ENCODE measurements around the gene GATA6.
"Not testable (repeated sequence)": the region's sequence is repeated elsewhere in the genome, so short reads cannot be mapped to it uniquely, and the experiment has no call there.

GATA6 gene

DNA sequence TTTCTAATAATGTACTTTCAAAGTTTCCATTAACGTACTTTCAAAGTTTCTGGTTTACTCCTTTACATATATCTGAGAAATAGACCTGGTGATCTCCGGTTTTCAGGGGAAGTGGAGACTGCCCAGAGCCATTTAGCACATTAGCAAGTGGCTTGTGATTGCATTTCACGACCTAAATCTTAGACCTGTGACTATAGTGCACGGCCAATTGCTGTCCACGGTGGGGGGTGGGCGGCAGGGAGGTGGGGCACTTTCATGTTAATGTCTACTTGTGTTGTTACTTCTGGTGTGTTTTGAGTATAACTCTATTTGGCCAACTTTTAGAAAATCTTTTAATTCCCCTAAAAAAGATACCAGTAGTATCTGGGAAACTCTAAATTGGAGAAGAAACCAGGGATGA is 11.3 kb downstream of the GATA6 start:
- Histone ChIP-seq H3K27me3 (no peaks in the 10 kb centered on the region), H3K36me3 (peaks cover 76% of the 10 kb centered on the region), H3K9me3 (peaks cover 10% of the 10 kb centered on the region; the same call in 1 of the 2 replicates), H3K4me3 (no peak overlapping the region), H3K4me2 (no peak overlapping the region), H3K9ac (no peak overlapping the region), H4K20me1 (no peaks in the 10 kb centered on the region), H3K4me1 (no peaks in the 10 kb centered on the region), H3K27ac (no peak overlapping the region)
- TF ChIP-seq Cebpa-rat (IDR thresholded peaks at IDR 0.05): no peak

DNA sequence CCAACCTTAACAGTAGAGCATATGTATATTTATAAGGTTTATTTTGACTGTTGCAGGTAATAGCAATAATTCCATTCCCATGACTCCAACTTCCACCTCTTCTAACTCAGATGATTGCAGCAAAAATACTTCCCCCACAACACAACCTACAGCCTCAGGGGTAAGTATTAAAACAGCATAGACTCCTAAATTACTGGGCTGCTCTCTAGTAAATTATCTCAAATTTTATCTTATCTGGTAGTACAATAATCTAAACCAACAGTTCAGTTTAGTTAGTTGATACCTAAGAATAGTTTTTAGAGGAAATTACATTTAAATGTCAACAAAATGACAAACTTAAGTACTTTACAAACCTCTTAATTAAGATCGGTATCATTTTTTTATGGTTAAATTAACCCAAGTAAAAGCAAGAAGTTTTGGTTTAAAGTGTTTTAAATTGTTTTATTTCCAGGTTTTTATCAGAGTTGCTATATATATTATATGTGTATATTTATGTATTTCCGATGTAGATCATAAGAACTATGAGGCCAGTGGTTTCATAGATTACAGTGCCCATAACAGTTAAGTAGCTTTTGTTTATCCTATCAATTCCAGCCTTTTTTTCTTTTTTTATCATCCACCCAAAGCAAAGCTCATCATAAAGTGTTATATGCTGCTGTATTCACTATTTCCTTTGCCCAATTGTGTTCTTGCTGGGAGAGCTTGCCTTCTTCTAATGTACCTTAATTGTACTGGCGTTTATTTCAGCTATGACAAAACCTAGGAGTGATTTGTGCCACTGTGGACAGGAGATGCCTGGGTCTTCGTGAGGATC is 13.7 kb downstream of the GATA6 start:
- Histone ChIP-seq H3K27me3 (no peaks in the 10 kb centered on the region), H3K36me3 (peaks cover 67% of the 10 kb centered on the region), H3K4me2 (no peak overlapping the region), H4K20me1 (no peaks in the 10 kb centered on the region), H3K9me3 (no peaks in the 10 kb centered on the region), H3K9ac (no peak overlapping the region), H3K4me1 (no peaks in the 10 kb centered on the region), H3K27ac (no peak overlapping the region), H3K4me3 (no peak overlapping the region)
- no peak for TF ChIP-seq Cebpa-rat (IDR thresholded peaks at IDR 0.05)

DNA sequence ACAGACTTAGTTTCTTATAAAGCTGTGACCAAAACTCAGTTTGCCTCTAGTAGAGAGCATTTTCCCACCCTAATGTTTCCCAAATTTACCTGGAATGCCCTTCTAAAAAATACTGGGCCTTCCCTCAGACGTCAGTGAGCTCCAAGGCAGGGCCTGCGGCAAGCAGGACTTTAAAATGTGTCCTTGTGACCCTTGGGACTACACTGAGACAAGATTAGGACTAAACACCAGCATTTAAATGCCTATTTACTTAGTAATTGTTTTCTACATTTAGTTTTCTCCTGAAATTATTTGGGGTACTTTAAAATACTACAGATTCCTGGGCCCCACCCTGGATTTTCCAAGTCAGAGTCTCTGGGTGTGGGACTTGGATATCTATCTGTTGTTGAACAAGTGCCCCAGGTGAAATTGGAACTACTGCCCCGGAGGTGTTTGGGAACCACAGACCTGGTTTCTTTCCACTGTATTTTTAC is 14.3 kb downstream of the GATA6 start:
- Histone ChIP-seq H3K36me3 (peaks cover 65% of the 10 kb centered on the region), H3K27ac (no peak overlapping the region), H3K9ac (no peak overlapping the region), H3K27me3 (no peaks in the 10 kb centered on the region), H3K4me1 (no peaks in the 10 kb centered on the region), H3K4me3 (no peak overlapping the region), H3K4me2 (no peak overlapping the region), H3K9me3 (no peaks in the 10 kb centered on the region), H4K20me1 (no peaks in the 10 kb centered on the region)
- no peak for TF ChIP-seq Cebpa-rat (IDR thresholded peaks at IDR 0.05)

DNA sequence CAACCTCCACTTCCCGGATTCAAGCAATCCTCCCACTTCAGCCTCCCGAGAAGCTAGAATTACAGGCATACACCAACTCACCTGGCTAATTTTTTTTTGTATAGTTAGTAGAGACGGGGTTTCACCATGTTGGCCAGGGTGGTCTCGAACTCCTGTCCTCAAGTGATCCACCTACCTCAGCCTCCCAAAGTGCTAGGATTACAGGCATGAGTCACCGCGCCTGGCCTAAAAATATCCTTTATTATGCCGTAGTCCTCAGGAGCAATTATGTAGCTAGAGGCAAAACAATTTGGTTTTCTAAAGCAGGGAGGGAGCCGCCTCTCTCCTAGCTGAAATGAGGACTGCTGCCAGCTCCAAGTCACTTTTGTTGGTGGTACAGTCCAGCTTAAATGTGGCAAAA is 15.2 kb downstream of the GATA6 start:
- not testable (repeated sequence) for H3K9me3 ChIP-seq, H3K4me1 ChIP-seq, H3K4me3 ChIP-seq, H4K20me1 ChIP-seq, H3K27ac ChIP-seq, H3K4me2 ChIP-seq, H3K27me3 ChIP-seq, H3K9ac ChIP-seq
- H3K36me3 ChIP-seq: peaks cover 61% of the 10 kb centered on the region

DNA sequence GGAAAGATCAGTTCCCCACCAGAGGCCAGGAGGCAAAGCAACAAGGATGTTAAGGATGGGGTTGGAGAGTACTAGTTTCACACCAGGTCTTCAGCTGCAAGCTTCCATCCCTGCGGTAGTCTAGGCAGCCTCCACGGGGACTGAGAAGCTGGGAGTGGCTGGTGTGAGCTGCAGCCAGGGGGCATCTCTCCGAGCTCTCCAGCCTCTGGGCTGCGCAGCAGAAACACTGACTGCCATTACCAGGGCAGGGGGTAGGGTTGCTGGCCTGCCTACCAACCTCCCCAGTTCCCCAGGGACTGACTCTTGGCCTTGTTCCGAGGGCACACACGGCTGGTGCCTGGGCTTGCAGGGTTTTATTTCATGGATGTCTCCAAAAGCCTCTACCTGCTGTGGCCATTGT is 15.9 kb downstream of the GATA6 start:
- H3K4me3 ChIP-seq: no peak overlapping the region
- peaks cover 61% of the 10 kb centered on the region for H3K36me3 ChIP-seq

DNA sequence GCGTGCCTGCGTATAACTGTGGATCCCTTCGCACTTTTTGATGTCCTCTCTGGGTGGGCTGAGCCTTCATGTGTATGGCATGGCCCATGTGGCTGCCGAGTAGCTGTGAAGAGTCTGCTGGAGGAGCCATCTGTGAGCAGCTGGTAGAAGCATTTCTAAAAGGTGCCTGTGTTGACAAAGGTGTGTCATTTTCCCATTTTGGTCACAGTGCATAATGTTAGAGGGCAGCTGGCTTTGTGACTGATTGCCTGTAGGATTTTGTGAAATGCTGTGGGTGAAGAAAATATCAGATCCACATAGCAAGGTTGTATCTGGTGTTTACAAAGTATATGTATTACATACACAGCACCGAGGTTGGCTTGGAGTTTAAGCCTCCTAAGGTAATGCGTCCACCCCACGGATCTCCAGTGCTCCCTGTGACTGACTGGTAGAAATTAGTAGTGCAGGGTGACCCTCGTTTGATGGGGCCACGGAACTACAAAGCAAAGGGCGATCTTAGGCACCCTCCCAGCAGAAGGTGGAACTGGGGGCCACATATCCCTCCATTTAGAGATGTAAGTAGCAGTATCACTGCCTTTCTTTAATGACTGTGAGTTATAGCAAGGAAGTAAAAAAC is 16.5 kb downstream of the GATA6 start:
- Histone ChIP-seq H3K4me3 (no peak overlapping the region), H3K27ac (no peak overlapping the region), H3K4me1 (peaks cover 3% of the 10 kb centered on the region; the same call in 1 of the 2 replicates), H4K20me1 (no peaks in the 10 kb centered on the region), H3K36me3 (peaks cover 58% of the 10 kb centered on the region), H3K9me3 (no peaks in the 10 kb centered on the region), H3K9ac (no peak overlapping the region), H3K27me3 (no peaks in the 10 kb centered on the region), H3K4me2 (no peak overlapping the region)
- TF ChIP-seq Cebpa-rat (IDR thresholded peaks at IDR 0.05): no peak

More for the DNA sequence above, 15.9 kb downstream of the GATA6 start:
- no peaks in the 10 kb centered on the region for H3K9me3 ChIP-seq
- H3K9ac ChIP-seq: no peak overlapping the region
- no peak overlapping the region for H3K27ac ChIP-seq
- H3K4me1 ChIP-seq: no peaks in the 10 kb centered on the region
- no peaks in the 10 kb centered on the region for H3K27me3 ChIP-seq
- no peak for TF ChIP-seq Cebpa-rat (IDR thresholded peaks at IDR 0.05)
- no peak overlapping the region for H3K4me2 ChIP-seq
- H4K20me1 ChIP-seq: no peaks in the 10 kb centered on the region

DNA sequence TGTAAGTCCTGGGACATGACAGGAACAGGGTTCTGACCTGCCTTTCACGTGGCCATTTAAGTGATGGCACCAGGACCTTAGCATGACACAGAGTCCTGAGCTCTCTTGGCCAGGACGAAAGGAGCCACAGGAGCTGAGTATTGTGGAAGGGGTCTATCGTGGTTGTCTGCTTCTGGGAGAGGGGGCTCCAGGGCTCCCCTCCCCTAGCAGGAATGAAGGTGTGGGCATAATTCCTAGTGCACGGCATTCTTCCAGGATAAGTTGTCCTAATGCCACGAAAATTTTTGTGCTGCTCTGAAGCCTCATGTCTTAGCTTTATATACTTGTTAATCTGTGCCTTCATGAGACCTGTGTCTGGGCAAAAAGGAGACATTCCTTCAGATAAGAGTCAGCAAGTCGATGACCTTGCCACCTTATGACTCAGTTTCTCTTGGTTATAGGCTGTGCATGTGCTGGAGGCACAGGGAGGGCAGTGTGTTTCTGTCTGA is 17.1 kb downstream of the GATA6 start:
- Histone ChIP-seq H4K20me1 (no peaks in the 10 kb centered on the region), H3K9me3 (no peaks in the 10 kb centered on the region), H3K4me3 (no peak overlapping the region), H3K27me3 (no peaks in the 10 kb centered on the region), H3K4me1 (peaks cover 3% of the 10 kb centered on the region; the same call in 1 of the 2 replicates), H3K9ac (no peak overlapping the region), H3K36me3 (peaks cover 52% of the 10 kb centered on the region), H3K27ac (no peak overlapping the region), H3K4me2 (no peak overlapping the region)
- TF ChIP-seq Cebpa-rat (IDR thresholded peaks at IDR 0.05): no peak

DNA sequence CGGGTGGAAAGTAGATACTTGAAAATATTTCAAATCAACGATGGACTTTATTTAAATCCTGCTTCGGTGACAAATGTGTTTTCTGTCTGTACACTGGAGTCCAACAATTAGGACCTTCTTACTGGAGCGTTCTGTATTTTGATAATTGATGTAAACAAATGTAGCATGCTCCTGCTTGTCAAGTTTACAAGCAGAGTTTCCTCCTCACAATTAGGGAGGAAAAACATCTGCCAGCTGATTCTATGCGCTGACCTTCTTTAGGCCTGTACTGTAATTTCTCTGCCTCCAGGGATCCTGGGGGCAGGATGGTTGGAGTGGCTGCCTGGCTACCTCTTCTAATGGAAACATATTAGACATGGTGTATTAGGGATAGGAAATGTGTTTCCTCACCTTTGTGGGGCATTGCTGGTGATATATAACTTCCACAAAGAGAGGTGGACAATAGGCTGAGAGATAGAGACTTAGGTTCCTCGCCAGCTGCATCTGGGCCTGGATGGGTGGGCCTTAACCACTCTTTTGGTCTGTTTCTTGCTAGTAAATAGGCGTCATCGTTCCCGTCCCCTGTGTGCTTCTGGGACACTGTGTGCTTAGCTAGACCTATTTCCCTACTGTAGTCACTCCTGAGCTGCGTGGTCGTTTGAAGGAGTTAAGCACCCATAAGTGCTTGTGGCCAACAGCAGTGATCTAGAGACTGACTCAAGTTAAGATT is 19.3 kb downstream of the GATA6 start:
- Histone ChIP-seq H4K20me1 (no peaks in the 10 kb centered on the region), H3K27me3 (no peaks in the 10 kb centered on the region), H3K9me3 (no peaks in the 10 kb centered on the region), H3K4me3 (no peak overlapping the region), H3K9ac (no peak overlapping the region), H3K4me2 (no peak overlapping the region), H3K4me1 (peaks cover 3% of the 10 kb centered on the region; the same call in 1 of the 2 replicates), H3K27ac (no peak overlapping the region), H3K36me3 (peaks cover 49% of the 10 kb centered on the region)
- TF ChIP-seq Cebpa-rat (IDR thresholded peaks at IDR 0.05): no peak

DNA sequence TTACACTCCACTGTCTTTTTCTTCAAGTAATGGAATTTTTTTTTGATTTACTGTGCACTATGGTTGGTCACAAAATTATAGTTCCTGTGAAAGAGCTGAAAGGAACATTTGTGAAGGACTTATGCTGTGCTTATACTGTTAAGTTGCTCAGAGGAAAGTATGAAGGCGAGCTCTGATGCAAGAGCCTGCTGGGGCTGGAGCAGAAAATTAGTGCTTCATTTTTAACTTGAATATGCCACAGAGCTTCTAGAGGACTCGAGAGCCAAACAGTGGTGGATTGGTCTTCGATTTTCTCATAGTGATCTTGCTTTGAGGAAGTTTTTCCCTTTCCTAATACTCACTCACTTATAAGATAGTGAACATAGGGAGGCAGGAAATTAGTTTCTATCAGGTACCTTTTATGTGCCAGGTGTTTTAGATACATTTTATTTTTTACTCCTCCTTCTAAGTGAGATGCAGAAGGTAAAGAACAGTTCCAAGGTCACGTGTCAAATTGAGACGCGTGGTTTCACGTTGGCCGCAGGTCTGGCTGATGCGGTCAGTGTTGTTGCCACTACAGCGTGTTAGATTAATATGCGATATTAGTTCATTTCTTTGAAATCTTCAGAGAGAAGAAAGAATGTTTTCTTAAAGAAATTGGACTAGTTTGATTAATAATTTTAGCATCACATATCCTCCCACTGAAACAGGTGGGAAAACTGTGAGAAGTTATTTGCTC is 20.2 kb downstream of the GATA6 start:
- Histone ChIP-seq H3K4me3 (no peak overlapping the region), H3K4me1 (peaks cover 3% of the 10 kb centered on the region; the same call in 1 of the 2 replicates), H4K20me1 (no peaks in the 10 kb centered on the region), H3K4me2 (no peak overlapping the region), H3K27me3 (no peaks in the 10 kb centered on the region), H3K36me3 (peaks cover 48% of the 10 kb centered on the region), H3K9me3 (no peaks in the 10 kb centered on the region), H3K27ac (no peak overlapping the region), H3K9ac (no peak overlapping the region)
- no peak for TF ChIP-seq Cebpa-rat (IDR thresholded peaks at IDR 0.05)
